Pancreas (tissue), 10 donors: Measurements from ENCODE around the gene LETM1. TPM values are rescaled to one million over a fixed set of nuclear protein-coding genes. Genes with fewer than 3 reads are reported as not detected.
A peak's percentile ranks its signal among the peaks of the same experiment; 100 is the strongest.

Experiments
- ATAC-seq, 4 donors: fragments of 200-7000 bp; cut with Tn5 transposase; one replicate each; pipeline versions ENCODE4 v1.8.0 to v1.9.1; 2020; ENCODE audit warnings: mild to moderate bottlenecking in 4 of 4, moderate library complexity in 4 of 4
- DNase-seq, 6 donors: peaks; one replicate each; pipeline ENCODE4 v3.0.0-alpha.2; 2020
- FAIRE-seq: peaks from 2 replicates; lab custom pipeline; 2012; peaks lifted over from hg19 to GRCh38; lab: Jason Lieb, UNC
- H3K27ac ChIP-seq, 4 donors: fragments of 200-600 bp; sonication (generic); 1 replicate in 3 of 4; 2 replicates in 1 of 4; pipeline versions ENCODE4 v1.5.0 to v1.8.0; 2020
- H3K27me3 ChIP-seq, 4 donors: fragments of 200-600 bp; one replicate each; pipeline ENCODE4 v1.8.0; 2021
- H3K36me3 ChIP-seq, 3 donors: fragments of 200-600 bp; sonication (generic) in 1 of 3; one replicate each; pipeline versions ENCODE4 v1.5.0 to v1.8.0; 2020 to 2021
- H3K4me1 ChIP-seq, 3 donors: fragments of 200-600 bp; one replicate each; pipeline ENCODE4 v1.8.0; 2021
- H3K4me3 ChIP-seq, 4 donors: fragments of 200-600 bp; sonication (generic) in 2 of 4; one replicate each; pipeline versions ENCODE4 v1.5.0 to v1.8.0; 2020 to 2021
- H3K9me3 ChIP-seq, 4 donors: fragments of 200-600 bp; one replicate each; pipeline ENCODE4 v1.8.0; 2021
- CTCF ChIP-seq, 4 donors: fragments of 200-600 bp; sonication (generic) in 3 of 4; IDR thresholded peaks; one replicate each; pipeline versions ENCODE4 v1.5.0 to v1.8.0; 2021; ENCODE audit warnings: antibody characterized with exemption in 4 of 4
- WGBS, 2 donors: extraction: QIAGEN DNeasy Blood & Tissue Kit; methylation state at CpG; one replicate each; pipeline ENCODE4 v1.1.7; 2013; 5-methylcytosine and 5-hydroxymethylcytosine counted together
- intact Hi-C, 3 donors: fragments of 100-400 bp; cut with DNase I; formaldehyde crosslinking; loops; one replicate each; pipeline versions ENCODE4 v1.11.1 to v1.14.2; 2022
- polyA plus RNA-seq, 2 donors: library from polyadenylated mRNA; stranded (reverse); fragments of 200-250 nt; gene quantifications; one replicate each; pipeline ENCODE4 v1.2.3, GENCODE V29; 2013
- total RNA-seq, 6 donors: library from RNA; stranded (reverse); fragmentation: NEBNext Ultra II Directional in 4 of 6; extraction: Animal tissue kit (Norgen Biotek cat#: 25700) in 4 of 6; gene quantifications; one replicate each; pipeline versions ENCODE4 v1.2.1 to v1.2.4, GENCODE V29; 2021 to 2023
- donor health status: healthy with polysubstance abuse.
- donor health status: DM: no; HTN: no; CAD: no; lungs with moderate emphysema.
- donor health status: DM: no; HTN: no; CAD: no.
- donor health status: control.
- donor health status: control.
- donor health status: Bipolar disorder and iron deficiency.
- donor health status: DM: yes; HTN: yes; CAD: no.
- donor health status: DM: no; HTN: no; CAD: no.
- donor health status: DM: no; HTN: no; CAD: no.
- donor health status: DM: yes; HTN: yes; CAD: no.

Gene LETM1
- total and polyA plus RNA-seq, 8 donors, result 13.0 to 28.0 (median 19.3) TPM

- H3K27me3 ChIP-seq, result no peaks in the 10 kb centered on the region
- FAIRE-seq (no peak), DNase-seq (peak in 3 of 6 donors; percentile 40 to 64 (median 50)), ATAC-seq (peak; percentile 30 to 64 (median 54))
- H3K27ac ChIP-seq, result peak overlapping the region; percentile 69 to 85 (median 80)
- WGBS, 2 donors, result 64 to 65% methylated on average over 24 of the region's 24 CpGs
- H3K36me3 ChIP-seq, result no peaks in the 10 kb centered on the region
- no peaks in the 10 kb centered on the region for H3K9me3 ChIP-seq
- H3K4me1 ChIP-seq, result no peaks in the 10 kb centered on the region
- H3K4me3 ChIP-seq, result no peak overlapping the region
- intact Hi-C loops, result no loop called here
- TF ChIP-seq CTCF (IDR thresholded peaks at IDR 0.05), result no peak
Observed at GRCh38 chr4:1776521-1777161, 79.3 kb downstream of the LETM1 start.

DNA sequence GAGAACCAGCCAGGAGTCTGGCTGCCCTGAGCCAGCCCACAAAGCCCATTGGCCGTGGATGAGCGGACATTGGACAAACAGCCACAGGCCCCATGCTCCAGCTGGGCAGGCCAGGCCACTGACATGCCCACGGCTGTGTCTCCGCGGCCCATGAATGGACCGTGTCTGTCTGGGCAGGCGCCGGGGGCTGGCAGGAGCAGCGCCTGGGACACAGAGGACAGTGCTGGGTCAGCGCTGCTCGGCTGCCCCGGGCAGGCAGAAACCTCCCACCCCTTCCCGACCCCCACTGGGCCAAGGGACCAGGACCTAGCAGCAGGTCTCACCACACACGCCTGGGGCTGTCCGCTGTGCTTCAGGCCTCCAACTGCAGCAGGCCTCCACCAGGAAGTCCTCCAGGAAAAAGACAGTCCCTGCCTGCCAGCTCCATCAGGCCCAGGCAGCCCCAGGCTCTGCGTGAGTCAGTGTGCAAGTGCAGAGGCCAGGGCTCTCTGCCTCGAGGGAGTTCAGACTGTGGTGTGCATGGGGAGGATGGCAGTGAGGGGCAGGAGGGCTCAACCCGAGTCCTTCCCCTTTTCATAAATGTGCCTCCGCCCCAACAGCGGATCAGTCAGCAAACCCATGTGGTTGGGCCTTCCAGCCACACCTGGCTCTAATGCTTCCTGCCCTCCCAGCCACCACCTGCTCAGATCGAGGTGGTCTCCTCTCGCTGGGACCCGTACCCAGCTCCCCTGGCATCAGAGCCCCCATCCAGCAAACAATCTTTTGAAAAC lies 80.0 kb downstream of the LETM1 start:
- Histone ChIP-seq H3K36me3 (no peaks in the 10 kb centered on the region), H3K9me3 (no peaks in the 10 kb centered on the region), H3K27me3 (no peaks in the 10 kb centered on the region), H3K4me1 (no peaks in the 10 kb centered on the region), H3K27ac (peak overlapping the region; percentile 69 to 85 (median 80)), H3K4me3 (no peak overlapping the region)
- WGBS, 2 donors, result 71% methylated on average over 23 of the region's 23 CpGs
- no peak for TF ChIP-seq CTCF (IDR thresholded peaks at IDR 0.05)
- ATAC-seq (peak in 1 of 4 donors; percentile 36), FAIRE-seq (no peak), DNase-seq (no peak)
- intact Hi-C loops, result no loop called here

GRCh38 chr4:1773754-1774153 lies 82.2 kb downstream of the LETM1 start:
- Histone ChIP-seq H3K4me1 (no peaks in the 10 kb centered on the region), H3K4me3 (no peak overlapping the region), H3K27me3 (no peaks in the 10 kb centered on the region), H3K9me3 (no peaks in the 10 kb centered on the region), H3K36me3 (no peaks in the 10 kb centered on the region), H3K27ac (peak overlapping the region in 3 of 4 donors; percentile 46 to 67 (median 59))
- intact Hi-C loops, result no loop called here
- 73 to 89% methylated on average over 10 of the region's 10 CpGs for WGBS, 2 donors
- ATAC-seq (no peak), DNase-seq (no peak), FAIRE-seq (no peak)
- no peak for TF ChIP-seq CTCF (IDR thresholded peaks at IDR 0.05)

- H3K27me3 ChIP-seq, result no peaks in the 10 kb centered on the region
- FAIRE-seq, result no peak
Observed at GRCh38 chr4:1772853-1773538, 83.0 kb downstream of the LETM1 start.

More at GRCh38 chr4:1772853-1773538, 83.0 kb downstream of the LETM1 start:
- 51 to 57% methylated on average over 26 to 30 of the region's 30 CpGs for WGBS, 2 donors
- Histone ChIP-seq H3K27ac (peak overlapping the region; percentile 46 to 67 (median 61)), H3K4me3 (no peak overlapping the region), H3K9me3 (no peaks in the 10 kb centered on the region), H3K36me3 (no peaks in the 10 kb centered on the region), H3K4me1 (no peaks in the 10 kb centered on the region)
- ATAC-seq (peak in 3 of 4 donors; percentile 2 to 19 (median 5)), DNase-seq (peak in 1 of 6 donors; percentile 34)
- intact Hi-C loops, result no loop called here
- TF ChIP-seq CTCF (IDR thresholded peaks at IDR 0.05), result no peak
